ENCODE results near the gene PDE9A.

The PDE9A gene

GRCh38 chr21:42757422-42757821, 104.0 kb downstream of the PDE9A start:
- H4K20me1 ChIP-seq (ENCODE audit: insufficient read depth, low read length), result 0 out of 2 replicates have a peak, but pooled peaks cover 3% of the 10 kb centered on the region
- no peaks in the 10 kb centered on the region for H3K79me2 ChIP-seq (ENCODE audit: insufficient read depth, low read length)
- H2AFZ ChIP-seq (ENCODE audit: low read depth, low read length), result no peak overlapping the region
- H3K4me3 ChIP-seq (ENCODE audit: low read depth in 1 of 2, low read length in 2 of 2), result no peak overlapping the region
- H3K9ac ChIP-seq (ENCODE audit: low read depth, low read length), result no peak overlapping the region
- H3K4me2 ChIP-seq (ENCODE audit: insufficient read depth, low read length), result no peak overlapping the region
- H3K4me1 ChIP-seq (ENCODE audit: insufficient read depth, low read length), result no peaks in the 10 kb centered on the region
- TF ChIP-seq CTCF (IDR thresholded peaks at IDR 0.05; ENCODE audit: borderline replicate concordance, extremely low read depth, low read length, poor library complexity, severe bottlenecking), result no peak
- no peak for TF ChIP-seq EZH2 (IDR thresholded peaks at IDR 0.05; ENCODE audit: borderline replicate concordance, low read depth, low read length, severe bottlenecking)
- ATAC-seq (ENCODE audit: insufficient read depth, low read depth) (no peak), DNase-seq (no peak)
- no peaks in the 10 kb centered on the region for H3K36me3 ChIP-seq (ENCODE audit: insufficient read depth, low read length)
- no peaks in the 10 kb centered on the region for H3K9me3 ChIP-seq (ENCODE audit: insufficient read depth, low read length, severe bottlenecking)
- no peaks in the 10 kb centered on the region for H3K27me3 ChIP-seq (ENCODE audit: insufficient read depth, low read length, poor library complexity)
- H3K27ac ChIP-seq (ENCODE audit: low read length), result no peak overlapping the region

GRCh38 chr21:42757826-42758655, 104.6 kb downstream of the PDE9A start:
- Histone ChIP-seq H4K20me1 (ENCODE audit: insufficient read depth, low read length) (0 out of 2 replicates have a peak, but pooled peaks cover 3% of the 10 kb centered on the region), H3K4me1 (ENCODE audit: insufficient read depth, low read length) (no peaks in the 10 kb centered on the region), H3K36me3 (ENCODE audit: insufficient read depth, low read length) (no peaks in the 10 kb centered on the region), H3K27ac (ENCODE audit: low read length) (no peak overlapping the region), H3K9me3 (ENCODE audit: insufficient read depth, low read length, severe bottlenecking) (no peaks in the 10 kb centered on the region), H2AFZ (ENCODE audit: low read depth, low read length) (no peak overlapping the region), H3K27me3 (ENCODE audit: insufficient read depth, low read length, poor library complexity) (no peaks in the 10 kb centered on the region), H3K9ac (ENCODE audit: low read depth, low read length) (no peak overlapping the region), H3K79me2 (ENCODE audit: insufficient read depth, low read length) (no peaks in the 10 kb centered on the region), H3K4me2 (ENCODE audit: insufficient read depth, low read length) (no peak overlapping the region), H3K4me3 (ENCODE audit: low read depth in 1 of 2, low read length in 2 of 2) (no peak overlapping the region)
- ATAC-seq (ENCODE audit: insufficient read depth, low read depth), result no peak
- no peak for DNase-seq
- TF ChIP-seq CTCF (IDR thresholded peaks at IDR 0.05; ENCODE audit: borderline replicate concordance, extremely low read depth, low read length, poor library complexity, severe bottlenecking) (no peak), EZH2 (IDR thresholded peaks at IDR 0.05; ENCODE audit: borderline replicate concordance, low read depth, low read length, severe bottlenecking) (no peak)

- no peak overlapping the region for H2AFZ ChIP-seq (ENCODE audit: low read depth, low read length)
- no peaks in the 10 kb centered on the region for H3K27me3 ChIP-seq (ENCODE audit: insufficient read depth, low read length, poor library complexity)
- no peaks in the 10 kb centered on the region for H3K79me2 ChIP-seq (ENCODE audit: insufficient read depth, low read length)
- 0 out of 2 replicates have a peak, but pooled peaks cover 3% of the 10 kb centered on the region for H4K20me1 ChIP-seq (ENCODE audit: insufficient read depth, low read length)
- H3K4me3 ChIP-seq (ENCODE audit: low read depth in 1 of 2, low read length in 2 of 2), result no peak overlapping the region
- no peaks in the 10 kb centered on the region for H3K4me1 ChIP-seq (ENCODE audit: insufficient read depth, low read length)
- H3K27ac ChIP-seq (ENCODE audit: low read length), result no peak overlapping the region
- no peak overlapping the region for H3K4me2 ChIP-seq (ENCODE audit: insufficient read depth, low read length)
- no peak for ATAC-seq (ENCODE audit: insufficient read depth, low read depth)
- DNase-seq, result no peak
- H3K9me3 ChIP-seq (ENCODE audit: insufficient read depth, low read length, severe bottlenecking), result no peaks in the 10 kb centered on the region
- H3K9ac ChIP-seq (ENCODE audit: low read depth, low read length), result no peak overlapping the region
- TF ChIP-seq CTCF (IDR thresholded peaks at IDR 0.05; ENCODE audit: borderline replicate concordance, extremely low read depth, low read length, poor library complexity, severe bottlenecking) (no peak), EZH2 (IDR thresholded peaks at IDR 0.05; ENCODE audit: borderline replicate concordance, low read depth, low read length, severe bottlenecking) (no peak)
- H3K36me3 ChIP-seq (ENCODE audit: insufficient read depth, low read length), result no peaks in the 10 kb centered on the region
Observed at GRCh38 chr21:42758721-42759593, 105.5 kb downstream of the PDE9A start.

Data from DND-41 (cell line).